Measurements from ENCODE around the gene ACVRL1. TPM values are rescaled to one million over a fixed set of nuclear protein-coding genes. Genes with fewer than 3 reads are reported as not detected.

ACVRL1 gene
- total RNA-seq (2021; ENCODE audit: unreplicated experiment) (0.36 TPM), Bru-seq, nascent RNA (percentile 6 among the genes with signal in this experiment), BruChase-seq, experiment 1, labeled RNA remaining after a 2-hour chase (percentile 9 among the genes with signal in this experiment), BruChase-seq, experiment 2, labeled RNA remaining after a 6-hour chase (not detected)
- not detected for polyA plus RNA-seq (2012; ENCODE audit: insufficient read length)
- long read RNA-seq = 0 reads

GRCh38 chr12:51907083-51907855, at the start of gene ACVRL1:
Gene ACVRL1 (plus strand): TSS chr12:51907504. CDS start chr12:51912475, 4,971 bp downstream.
- H3K9me3 ChIP-seq (ENCODE audit: control insufficient read depth, insufficient read depth, low read depth, low read length) = no peaks in the 10 kb centered on the region
- ChIA-PET CTCF (interaction anchor here (1.1 kb wide), 1 partner anchor 20 kb away, joined by 7 read pairs; no protein-coding TSS in a partner anchor), POLR2A (no interaction called here)
- no peaks in the 10 kb centered on the region for H3K27me3 ChIP-seq (ENCODE audit: control insufficient read depth, insufficient read depth, low read length)
- in situ Hi-C loops (cut with HindIII; ENCODE audit: low pct_unique_long_range_greater_than_20kb, low sequenced_read_pairs) (no loop called here), intact Hi-C loops (cut with micrococcal nuclease; ENCODE audit: unreplicated experiment) (no loop called here)
- DNase-seq (ENCODE audit: low read depth, low spot score) = no peak
- H3K4me3 ChIP-seq (ENCODE audit: low read depth in 2 of 2, low read length in 2 of 2) = no peak within 1 kb of the TSS
- ATAC-seq = no peak
- TF ChIP-seq SIN3A (IDR thresholded peaks at IDR 0.05; ENCODE audit: borderline replicate concordance, insufficient read depth, low read depth, low read length) (no peak), REST (IDR thresholded peaks at IDR 0.05; ENCODE audit: insufficient read depth in 1 of 2, low read depth in 2 of 2, low read length in 1 of 2) (no peak), POLR2AphosphoS5 (IDR thresholded peaks at IDR 0.05; ENCODE audit: low read depth, low read length) (no peak), CTCF (IDR thresholded peaks at IDR 0.05) (no peak), TCF7L2 (IDR thresholded peaks at IDR 0.05; ENCODE audit: low read depth, low read length) (no peak)
- no TSS peak for BruUV-seq (replicated peaks)
- no peaks in the 10 kb centered on the region for H3K4me1 ChIP-seq (ENCODE audit: control insufficient read depth, insufficient read depth, low read length)
- H3K36me3 ChIP-seq (ENCODE audit: control insufficient read depth, insufficient read depth, low read length) = no peaks in the 10 kb centered on the region
- H3K27ac ChIP-seq (ENCODE audit: low read length) = no peak within 1 kb of the TSS

GRCh38 chr12:51860986-51861385, 46.3 kb upstream of the ACVRL1 start:
- BruUV-seq (replicated peaks) = no TSS peak
- ChIA-PET POLR2A (no interaction called here), CTCF (no interaction called here)
- no peak for TF ChIP-seq CTCF (IDR thresholded peaks at IDR 0.05)
- TF ChIP-seq POLR2AphosphoS5 (IDR thresholded peaks at IDR 0.05; ENCODE audit: low read depth, low read length) = no peak
- TF ChIP-seq REST (IDR thresholded peaks at IDR 0.05; ENCODE audit: insufficient read depth in 1 of 2, low read depth in 2 of 2, low read length in 1 of 2) = no peak
- no peak for TF ChIP-seq TCF7L2 (IDR thresholded peaks at IDR 0.05; ENCODE audit: low read depth, low read length)
- TF ChIP-seq SIN3A (IDR thresholded peaks at IDR 0.05; ENCODE audit: borderline replicate concordance, insufficient read depth, low read depth, low read length) = no peak
- ATAC-seq = no peak
- H3K27ac ChIP-seq (ENCODE audit: low read length) = no peak overlapping the region
- H3K27me3 ChIP-seq (ENCODE audit: control insufficient read depth, insufficient read depth, low read length) = no peaks in the 10 kb centered on the region
- in situ Hi-C loops (cut with HindIII; ENCODE audit: low pct_unique_long_range_greater_than_20kb, low sequenced_read_pairs) (no loop called here), intact Hi-C loops (cut with micrococcal nuclease; ENCODE audit: unreplicated experiment) (no loop called here)
- no peak for DNase-seq (ENCODE audit: low read depth, low spot score)
- H3K9me3 ChIP-seq (ENCODE audit: control insufficient read depth, insufficient read depth, low read depth, low read length) = no peaks in the 10 kb centered on the region
- no peaks in the 10 kb centered on the region for H3K36me3 ChIP-seq (ENCODE audit: control insufficient read depth, insufficient read depth, low read length)
- H3K4me1 ChIP-seq (ENCODE audit: control insufficient read depth, insufficient read depth, low read length) = peaks cover 3% of the 10 kb centered on the region; the same call in 1 of the 2 replicates
- H3K4me3 ChIP-seq (ENCODE audit: low read depth in 2 of 2, low read length in 2 of 2) = no peak overlapping the region

Measured in Panc1 (cell line).